Measurements from ENCODE around the gene PLB1.

PLB1 gene

GRCh38 chr2:28579606-28580005 is 83.7 kb downstream of the PLB1 start:
- TF ChIP-seq RAD21 (IDR thresholded peaks at IDR 0.05; ENCODE audit: low read depth) (no peak), EP300 (IDR thresholded peaks at IDR 0.05; ENCODE audit: borderline replicate concordance) (no peak), USF1 (IDR thresholded peaks at IDR 0.05) (no peak)

- TF ChIP-seq REST (IDR thresholded peaks at IDR 0.05; ENCODE audit: low read depth), result no peak
Measured at GRCh38 chr2:28580078-28580477, 84.2 kb downstream of the PLB1 start.

- no peak for TF ChIP-seq CEBPB (IDR thresholded peaks at IDR 0.05)
- no peak for TF ChIP-seq EP300 (IDR thresholded peaks at IDR 0.05; ENCODE audit: borderline replicate concordance)
- no peak for TF ChIP-seq MAX (IDR thresholded peaks at IDR 0.05)
- TF ChIP-seq TAF1 (IDR thresholded peaks at IDR 0.05; ENCODE audit: low read depth), result no peak
- no peak for TF ChIP-seq ZBTB7A (IDR thresholded peaks at IDR 0.05; ENCODE audit: low read depth)
- TF ChIP-seq EGR1 (IDR thresholded peaks at IDR 0.05), result no peak
- no peak for TF ChIP-seq RAD21 (IDR thresholded peaks at IDR 0.05; ENCODE audit: low read depth)
- no peak for TF ChIP-seq YY1 (IDR thresholded peaks at IDR 0.05; ENCODE audit: low read depth)
- TF ChIP-seq REST (IDR thresholded peaks at IDR 0.05; ENCODE audit: low read depth), result no peak
- no peak for TF ChIP-seq NFIC (IDR thresholded peaks at IDR 0.05)
- no peak for TF ChIP-seq TCF12 (IDR thresholded peaks at IDR 0.05; ENCODE audit: low read depth)
- TF ChIP-seq TEAD4 (IDR thresholded peaks at IDR 0.05), result no peak
Measured at GRCh38 chr2:28581312-28581711, 85.5 kb downstream of the PLB1 start.

- TF ChIP-seq EP300 (IDR thresholded peaks at IDR 0.05; ENCODE audit: borderline replicate concordance) (no peak), TCF12 (IDR thresholded peaks at IDR 0.05; ENCODE audit: low read depth) (no peak), ZBTB7A (IDR thresholded peaks at IDR 0.05; ENCODE audit: low read depth) (no peak), CEBPB (IDR thresholded peaks at IDR 0.05) (no peak)
Measured at GRCh38 chr2:28582152-28582551, 86.3 kb downstream of the PLB1 start.

GRCh38 chr2:28582595-28582994 is 86.7 kb downstream of the PLB1 start:
- TF ChIP-seq CEBPB (IDR thresholded peaks at IDR 0.05) (no peak), EGR1 (IDR thresholded peaks at IDR 0.05) (no peak), YY1 (IDR thresholded peaks at IDR 0.05; ENCODE audit: low read depth) (no peak), TEAD4 (IDR thresholded peaks at IDR 0.05) (no peak), TCF12 (IDR thresholded peaks at IDR 0.05; ENCODE audit: low read depth) (no peak), TAF1 (IDR thresholded peaks at IDR 0.05; ENCODE audit: low read depth) (no peak), REST (IDR thresholded peaks at IDR 0.05; ENCODE audit: low read depth) (no peak), CREB1 (IDR thresholded peaks at IDR 0.05; ENCODE audit: low read depth) (no peak), FOXM1 (IDR thresholded peaks at IDR 0.05; ENCODE audit: borderline replicate concordance, low read depth) (no peak), EP300 (IDR thresholded peaks at IDR 0.05; ENCODE audit: borderline replicate concordance) (no peak), MAX (IDR thresholded peaks at IDR 0.05) (no peak), ZBTB7A (IDR thresholded peaks at IDR 0.05; ENCODE audit: low read depth) (no peak), RAD21 (IDR thresholded peaks at IDR 0.05; ENCODE audit: low read depth) (no peak), USF1 (IDR thresholded peaks at IDR 0.05) (no peak), NFIC (IDR thresholded peaks at IDR 0.05) (no peak)
